HG03520 (cell line): Measurements from ENCODE around the gene ANO4.

ENCODE experiments used
- ATAC-seq: cut with Tn5 transposase; IDR thresholded peaks from one replicate; pipeline ENCODE4 v1.9.1; 2021; ENCODE audit warnings: mild to moderate bottlenecking, moderate library complexity; ENCODE audit not compliant: unreplicated experiment

The ANO4 gene

DNA sequence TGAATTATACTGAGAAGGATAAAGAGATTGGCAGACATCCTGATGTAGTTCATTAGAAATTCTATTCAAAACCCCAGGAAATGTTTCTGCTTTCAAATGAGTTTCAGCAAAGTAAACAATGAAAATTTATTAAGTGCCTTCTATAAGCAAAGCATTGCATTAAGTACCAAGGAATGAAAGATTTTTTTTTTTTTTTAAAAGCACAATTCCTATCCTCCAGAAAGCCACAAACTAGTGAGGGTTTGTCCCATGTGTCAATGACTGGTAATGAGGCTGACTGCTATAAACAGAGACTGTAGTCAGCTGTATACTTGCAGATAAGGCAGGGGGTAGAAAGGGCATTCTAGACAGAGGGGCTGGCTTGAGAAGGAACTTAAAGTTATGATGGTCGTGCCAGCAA, 6.7 kb downstream of the ANO4 start:
- no peak for ATAC-seq

DNA sequence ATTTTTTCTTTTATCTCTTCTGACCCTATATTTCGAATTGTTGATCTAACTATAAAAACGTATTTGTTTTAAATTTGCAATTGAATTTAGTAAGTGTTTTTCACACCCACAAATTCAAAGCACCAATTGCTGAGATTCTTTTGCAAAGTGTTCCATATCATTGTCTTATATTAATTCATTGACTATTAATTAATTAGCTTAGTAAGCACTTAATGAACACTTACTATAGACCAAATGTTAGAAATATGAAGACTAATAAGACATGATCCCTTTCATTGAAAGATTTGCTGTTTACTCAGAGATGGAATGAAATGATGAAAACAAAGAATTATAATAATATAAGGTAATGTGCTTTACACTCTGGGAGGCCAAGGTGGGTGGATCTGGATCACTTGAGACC, 14.2 kb downstream of the ANO4 start:
- ATAC-seq: no peak

GRCh38 chr12:100820314-100820713, 25.7 kb downstream of the ANO4 start:
- ATAC-seq: no peak

- ATAC-seq: no peak
These were observed 29.4 kb downstream of the ANO4 start for GRCh38 chr12:100823963-100824362.

DNA sequence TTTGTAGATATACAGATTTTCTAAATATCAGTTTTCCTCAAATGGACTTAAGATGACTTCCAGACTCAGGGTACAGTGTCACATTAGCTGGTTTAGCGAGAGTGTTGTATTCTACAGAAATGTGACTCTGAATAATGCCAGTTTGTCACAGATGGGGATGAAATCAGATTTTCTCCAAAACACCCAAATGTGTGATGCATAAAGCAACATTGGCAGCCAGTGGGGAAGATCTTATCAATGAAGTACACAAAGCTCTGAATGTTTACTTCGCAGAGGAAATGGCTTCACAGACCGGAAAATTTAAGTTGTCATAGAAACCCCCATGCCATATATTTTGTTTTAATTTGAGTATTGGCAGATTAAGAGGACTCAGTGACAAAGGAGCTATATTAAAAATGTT, 29.9 kb downstream of the ANO4 start:
- ATAC-seq: no peak

DNA sequence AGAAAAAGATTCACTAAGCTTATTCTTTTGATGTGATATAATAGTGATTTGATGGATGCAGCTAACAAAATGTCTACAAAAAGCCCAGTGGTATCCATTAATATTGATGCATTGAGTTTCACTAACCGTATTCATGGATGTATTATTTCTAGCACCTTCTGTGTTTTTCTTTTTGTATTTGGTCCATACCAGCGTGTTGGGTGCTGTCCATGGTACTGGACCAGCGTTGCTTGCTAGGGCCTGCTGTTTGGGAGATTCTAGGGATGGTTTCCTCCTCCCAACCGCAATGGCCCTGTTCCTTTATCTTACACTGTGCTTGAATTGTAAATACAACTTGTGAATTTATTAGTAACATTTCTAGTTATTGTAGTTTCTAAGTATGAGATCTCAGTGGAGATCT, 31.7 kb downstream of the ANO4 start:
- ATAC-seq: no peak

DNA sequence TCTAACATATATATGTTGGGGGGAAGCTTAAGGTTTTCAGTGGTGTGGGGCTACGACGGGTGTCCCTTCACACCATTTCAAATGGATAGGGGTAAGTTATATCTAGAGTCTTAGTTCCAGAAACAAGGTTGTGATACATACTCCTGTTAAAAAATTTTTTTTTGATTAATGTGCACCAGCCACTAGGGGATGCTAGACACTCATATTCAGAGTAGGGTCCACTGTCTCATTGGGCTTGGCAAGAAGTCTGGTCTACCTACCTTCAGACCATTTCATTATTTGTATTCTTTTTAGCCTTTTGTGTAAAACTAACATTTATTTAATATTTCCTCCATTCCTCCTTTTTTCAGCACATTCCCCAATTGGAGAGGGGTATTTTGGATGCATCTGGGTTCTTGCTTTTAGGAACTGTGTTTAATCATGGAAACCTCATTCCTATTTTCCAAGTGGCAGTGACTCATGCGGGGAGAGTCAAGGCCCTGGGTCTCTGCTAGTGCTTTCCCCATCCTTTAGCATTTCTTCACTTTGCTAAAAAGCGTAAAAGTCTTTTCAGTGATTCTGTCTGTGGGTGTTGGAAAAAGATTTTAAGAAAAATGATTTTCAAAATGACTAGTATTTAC, 33.4 kb downstream of the ANO4 start:
- no peak for ATAC-seq

- ATAC-seq: no peak
These were observed 35.6 kb downstream of the ANO4 start for GRCh38 chr12:100830003-100830795.

- ATAC-seq: no peak
These were observed 38.7 kb downstream of the ANO4 start for GRCh38 chr12:100833282-100833681.

DNA sequence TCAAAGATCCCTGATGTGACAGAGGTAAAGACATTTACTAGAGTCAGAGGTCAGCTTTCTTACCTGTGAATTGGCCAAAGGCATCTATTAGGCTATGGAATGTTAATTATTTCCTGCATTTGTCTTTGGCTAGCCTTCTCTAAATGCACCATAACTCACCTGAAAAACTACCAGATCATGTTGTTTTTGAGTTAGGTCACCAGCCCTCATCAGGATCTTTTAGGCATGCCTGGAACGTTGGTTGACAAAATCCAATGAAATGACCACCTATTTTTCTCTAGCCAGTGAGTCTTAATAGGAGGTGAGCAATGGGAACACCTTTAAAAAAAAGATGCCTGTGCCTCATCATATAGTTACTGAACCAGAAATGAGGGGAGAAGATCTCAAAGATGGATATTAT, 46.2 kb downstream of the ANO4 start:
- ATAC-seq: no peak

DNA sequence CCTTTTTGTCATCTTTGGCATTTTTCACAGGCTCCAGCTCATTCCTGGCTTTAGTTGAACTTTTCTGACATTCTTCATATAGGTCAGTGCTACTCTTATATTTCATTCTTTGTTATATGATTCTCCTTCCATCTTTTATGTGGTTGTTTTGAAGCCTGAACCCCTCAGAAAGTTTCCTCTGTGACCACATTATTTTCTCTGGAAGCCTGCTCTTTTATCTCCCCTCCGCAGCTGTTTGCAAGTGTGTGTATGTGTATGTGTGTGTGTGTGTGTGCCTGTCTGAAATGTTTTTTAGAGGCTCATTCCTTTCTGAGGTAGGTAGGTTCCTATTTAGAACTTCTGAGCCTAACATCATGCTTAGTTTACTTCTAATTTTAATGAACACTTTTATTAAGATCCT, 47.6 kb downstream of the ANO4 start:
- no peak for ATAC-seq

GRCh38 chr12:100843061-100843460, 48.5 kb downstream of the ANO4 start:
- ATAC-seq: no peak

GRCh38 chr12:100845095-100845494, 50.5 kb downstream of the ANO4 start:
- ATAC-seq: no peak

GRCh38 chr12:100851637-100852036, 57.1 kb downstream of the ANO4 start:
- ATAC-seq: no peak

- ATAC-seq: no peak
These were observed 62.8 kb downstream of the ANO4 start for GRCh38 chr12:100857418-100857817.

DNA sequence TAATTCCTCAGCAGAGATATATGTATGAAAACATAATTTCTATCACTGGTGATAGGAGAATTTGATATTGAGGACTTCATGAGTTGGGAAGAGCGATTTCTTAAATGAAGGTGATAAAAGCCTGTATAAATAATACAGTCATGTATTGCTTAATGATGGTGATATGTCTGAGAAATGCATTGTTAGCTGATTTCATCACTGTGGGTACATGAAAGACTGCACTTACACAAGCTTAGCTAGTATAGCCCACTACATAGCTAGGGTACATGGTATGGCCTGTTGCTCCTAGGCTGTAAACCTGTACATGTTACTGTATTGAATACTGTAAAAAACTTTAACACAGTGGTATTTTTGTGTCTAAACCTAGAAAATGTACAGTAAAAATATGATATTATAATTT, 63.4 kb downstream of the ANO4 start:
- ATAC-seq: no peak

DNA sequence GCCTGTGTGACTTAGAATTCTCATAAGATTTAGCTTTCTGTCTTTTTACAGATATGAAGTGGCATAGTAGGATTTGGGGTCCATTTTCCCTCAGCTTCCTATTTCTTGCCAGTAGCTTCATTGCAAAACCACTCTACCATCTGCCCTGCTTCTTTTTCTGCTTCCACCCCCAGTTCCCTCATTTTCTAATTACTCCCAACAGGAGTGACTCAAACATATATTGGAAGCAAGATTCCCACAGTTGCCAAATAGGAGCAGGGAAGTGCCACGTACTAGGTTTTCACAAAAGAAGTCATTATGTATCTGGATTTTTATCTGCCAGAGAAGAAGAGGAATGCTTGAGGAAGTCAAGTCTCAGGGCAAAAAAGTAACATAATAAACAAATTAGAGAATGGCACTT, 64.1 kb downstream of the ANO4 start:
- no peak for ATAC-seq

- ATAC-seq: no peak
These were observed 64.6 kb downstream of the ANO4 start for GRCh38 chr12:100859063-100859627.

GRCh38 chr12:100860611-100861010, 66.0 kb downstream of the ANO4 start:
- no peak for ATAC-seq

DNA sequence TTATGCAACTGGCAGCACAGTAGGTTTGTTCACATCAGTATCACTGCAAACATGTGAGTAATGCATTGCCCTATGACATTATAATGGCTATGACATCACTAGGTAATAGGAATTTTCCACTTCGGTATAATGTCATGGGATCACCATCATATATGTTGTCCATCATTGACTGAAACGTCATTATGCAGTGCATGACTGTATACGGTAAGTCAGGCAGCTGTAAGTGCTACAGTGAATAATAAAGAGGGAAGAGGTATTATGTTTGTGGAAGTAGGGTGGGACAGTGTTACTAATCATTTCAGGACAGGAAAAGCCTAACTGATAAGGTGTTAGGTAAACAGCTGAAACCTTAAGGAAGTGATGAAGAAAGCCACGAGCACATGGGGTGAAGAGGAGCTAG, 68.1 kb downstream of the ANO4 start:
- ATAC-seq: no peak

DNA sequence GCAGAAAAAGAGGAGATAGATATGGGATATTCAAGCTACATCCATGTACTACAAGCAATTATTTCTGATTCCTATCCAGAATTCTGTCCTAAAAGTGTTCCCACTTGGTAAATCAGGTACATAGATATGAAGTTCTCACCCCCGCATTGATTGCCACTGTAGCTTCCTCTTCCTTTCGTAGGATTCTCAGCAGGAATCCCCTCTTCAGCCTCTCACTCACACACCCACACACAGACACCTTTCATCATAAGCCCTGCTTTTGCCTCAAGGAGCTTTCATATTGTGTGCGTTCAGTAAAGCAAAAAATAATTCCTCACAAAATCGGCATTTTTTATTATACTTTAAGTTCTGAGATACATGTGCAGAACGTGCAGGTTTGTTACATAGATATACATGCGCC, 69.8 kb downstream of the ANO4 start:
- no peak for ATAC-seq

- no peak for ATAC-seq
These were observed 73.2 kb downstream of the ANO4 start for GRCh38 chr12:100867639-100868393.
